GM18505 (cell line): ENCODE data around the gene TMEM37.

ENCODE experiments used
- ATAC-seq: cut with Tn5 transposase; IDR thresholded peaks from one replicate; pipeline ENCODE4 v1.9.1; 2021; ENCODE audit not compliant: unreplicated experiment
- POLR2A ChIP-seq: IDR thresholded peaks from 4 replicates; pipeline ENCODE4 v1.6.1; 2011; ENCODE audit warnings: borderline replicate concordance; ENCODE audit not compliant: insufficient read depth, insufficient read length; ENCODE audit errors: extremely low read depth

Gene TMEM37

DNA sequence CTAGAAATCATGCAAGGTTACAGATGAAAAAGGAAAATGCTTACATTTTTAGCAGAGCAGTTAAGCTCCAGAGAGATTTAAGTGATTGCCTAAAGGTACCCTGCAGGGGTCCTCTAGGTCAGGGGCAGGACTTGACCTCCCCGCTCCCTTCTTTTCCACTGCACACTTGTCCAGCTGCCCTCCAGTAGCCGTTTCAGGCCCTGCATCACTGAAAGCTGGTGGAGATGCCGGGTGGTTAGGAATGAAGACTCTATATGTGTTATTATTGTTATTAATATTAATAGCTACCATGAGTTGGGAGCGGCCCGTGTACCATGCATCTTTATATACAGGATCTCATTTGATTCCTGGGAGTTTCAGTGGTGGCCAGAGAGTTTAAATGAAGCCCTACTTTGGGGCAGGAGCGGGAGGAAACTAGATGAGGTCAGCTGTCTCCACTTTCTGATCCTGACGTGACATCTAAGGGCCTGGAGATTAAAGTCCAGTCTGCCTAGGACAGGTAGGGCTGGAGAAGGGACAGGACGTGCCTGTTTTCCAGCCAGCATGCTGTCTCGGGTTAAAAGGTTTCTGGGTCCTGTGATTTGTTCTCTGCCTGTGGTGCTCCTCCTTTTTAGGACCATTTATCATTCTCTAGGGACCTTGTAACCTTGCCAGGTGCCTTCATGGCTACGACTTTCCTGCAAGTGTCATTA, 2.1 kb downstream of the TMEM37 start:
- TF ChIP-seq POLR2A, result no peak
- no peak for ATAC-seq

DNA sequence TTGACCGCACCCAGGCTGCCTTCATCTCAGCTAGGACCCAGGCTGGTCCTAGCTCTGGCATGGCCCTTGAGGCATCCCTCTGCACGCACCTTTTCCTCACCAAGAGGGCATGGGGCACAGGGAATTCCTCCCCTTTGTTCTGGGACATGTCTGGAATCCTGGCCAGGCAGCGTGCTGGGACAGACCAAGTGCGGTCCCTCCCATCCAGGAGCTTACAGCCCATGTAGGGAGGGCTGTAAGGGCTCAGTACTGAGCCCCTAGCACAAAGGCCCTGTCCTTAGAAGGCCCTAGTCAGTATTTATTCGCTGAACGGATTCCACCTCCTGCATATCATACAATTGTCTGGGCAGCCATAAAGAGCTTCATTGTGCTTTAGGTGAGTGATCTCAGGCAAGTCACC, 3.0 kb downstream of the TMEM37 start:
- no peak for ATAC-seq

GRCh38 chr2:119435081-119435952, 3.7 kb downstream of the TMEM37 start:
- no peak for ATAC-seq
- TF ChIP-seq POLR2A, result no peak

More for the DNA sequence above, 3.0 kb downstream of the TMEM37 start:
- TF ChIP-seq POLR2A, result no peak

- no peak for TF ChIP-seq POLR2A
- ATAC-seq, result no peak
Observed at GRCh38 chr2:119435953-119436297, 4.3 kb downstream of the TMEM37 start.

- no peak for TF ChIP-seq POLR2A
- no peak for ATAC-seq
Observed at GRCh38 chr2:119436993-119437772, 5.5 kb downstream of the TMEM37 start.

DNA sequence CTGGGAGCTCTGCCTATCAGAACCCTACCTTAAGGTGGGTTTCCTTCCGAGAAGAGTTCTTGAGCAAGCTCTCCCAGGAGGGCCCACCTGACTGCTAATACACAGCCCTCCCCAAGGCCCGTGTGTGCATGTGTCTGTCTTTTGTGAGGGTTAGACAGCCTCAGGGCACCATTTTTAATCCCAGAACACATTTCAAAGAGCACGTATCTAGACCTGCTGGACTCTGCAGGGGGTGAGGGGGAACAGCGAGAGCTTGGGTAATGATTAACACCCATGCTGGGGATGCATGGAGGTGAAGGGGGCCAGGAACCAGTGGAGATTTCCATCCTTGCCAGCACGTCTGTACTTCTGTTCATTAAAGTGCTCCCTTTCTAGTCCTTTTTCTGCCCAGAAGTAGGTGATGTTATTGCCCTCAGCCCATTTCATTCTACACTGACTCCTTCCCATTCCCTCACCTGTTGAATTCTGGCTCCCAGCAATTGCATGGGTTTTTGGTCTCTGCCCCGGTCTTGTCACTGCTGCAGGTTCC, 6.5 kb downstream of the TMEM37 start:
- no peak for TF ChIP-seq POLR2A
- ATAC-seq, result no peak

DNA sequence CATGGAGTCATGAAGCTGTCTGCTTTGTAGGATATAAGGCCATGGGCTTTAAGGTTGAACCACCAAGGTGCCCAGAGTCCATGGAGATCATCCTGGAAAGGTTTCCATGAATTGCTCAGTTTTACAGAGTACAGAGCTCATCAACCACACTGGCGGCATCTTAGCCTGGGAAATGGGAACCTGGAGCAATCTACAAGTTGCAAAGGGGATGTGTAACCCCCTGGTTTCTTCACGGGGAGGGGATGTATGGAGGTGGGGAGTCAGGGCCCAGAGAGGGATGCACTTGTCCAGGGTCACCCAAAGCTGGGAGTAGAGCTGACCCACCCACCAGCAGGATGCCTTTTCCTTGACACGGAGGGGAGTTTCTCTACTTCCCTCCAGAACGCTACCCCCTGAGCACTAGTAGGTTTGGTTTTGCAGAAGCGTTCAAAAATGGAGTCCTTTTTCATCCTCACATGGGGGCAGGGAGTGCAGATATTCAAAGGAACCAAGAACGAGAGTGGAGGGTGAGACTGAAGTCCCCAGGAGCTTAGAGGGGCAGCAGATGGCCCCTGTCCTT, 7.2 kb downstream of the TMEM37 start:
- no peak for TF ChIP-seq POLR2A
- ATAC-seq, result no peak

DNA sequence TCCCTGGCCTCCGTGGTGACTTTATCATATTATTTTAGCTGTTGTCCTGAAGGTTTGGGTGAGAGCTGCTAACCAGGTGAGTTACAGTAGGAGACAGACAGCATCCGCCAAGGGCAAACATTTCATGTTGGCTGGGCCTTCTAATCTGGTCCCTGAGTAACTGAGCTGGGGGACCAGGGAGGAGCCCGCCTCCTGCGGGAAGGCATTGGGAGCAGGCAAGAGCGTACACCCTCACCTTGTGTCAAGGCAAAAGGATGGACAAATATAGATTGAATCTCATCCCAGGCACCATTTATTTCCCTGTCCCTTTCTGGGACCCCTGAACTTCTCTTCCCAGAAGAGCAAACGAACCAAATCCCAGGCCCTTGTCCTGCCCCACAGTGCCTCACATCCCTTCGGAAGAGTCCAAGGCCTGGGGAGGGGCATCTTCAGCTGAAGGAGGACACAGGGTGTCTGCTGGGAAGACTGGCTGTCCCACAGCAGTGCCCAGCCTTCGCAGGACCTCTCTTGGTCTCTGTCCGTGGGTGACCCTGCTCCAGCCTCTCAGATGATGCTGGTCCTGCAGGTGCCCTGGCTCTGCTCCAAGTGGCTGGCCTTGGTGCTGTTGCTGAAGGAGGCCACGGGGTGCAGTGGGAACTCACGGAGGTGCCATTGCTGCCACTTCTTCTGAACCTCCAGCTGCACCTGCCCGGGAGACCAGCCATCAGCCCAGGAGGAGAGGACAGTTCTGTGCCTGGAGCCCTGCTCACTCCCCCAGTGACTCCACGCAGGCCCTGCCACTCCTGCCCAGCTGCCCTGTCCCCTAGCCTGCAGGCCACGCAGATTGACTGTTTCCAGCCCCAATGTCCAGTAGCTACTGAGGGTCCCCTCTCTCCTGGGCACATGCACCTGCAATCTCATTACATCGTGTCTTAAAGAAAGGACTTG, 8.2 kb downstream of the TMEM37 start:
- TF ChIP-seq POLR2A, result no peak
- ATAC-seq, result no peak

GRCh38 chr2:119440501-119440870, 8.8 kb downstream of the TMEM37 start:
- ATAC-seq, result no peak
- TF ChIP-seq POLR2A, result no peak

DNA sequence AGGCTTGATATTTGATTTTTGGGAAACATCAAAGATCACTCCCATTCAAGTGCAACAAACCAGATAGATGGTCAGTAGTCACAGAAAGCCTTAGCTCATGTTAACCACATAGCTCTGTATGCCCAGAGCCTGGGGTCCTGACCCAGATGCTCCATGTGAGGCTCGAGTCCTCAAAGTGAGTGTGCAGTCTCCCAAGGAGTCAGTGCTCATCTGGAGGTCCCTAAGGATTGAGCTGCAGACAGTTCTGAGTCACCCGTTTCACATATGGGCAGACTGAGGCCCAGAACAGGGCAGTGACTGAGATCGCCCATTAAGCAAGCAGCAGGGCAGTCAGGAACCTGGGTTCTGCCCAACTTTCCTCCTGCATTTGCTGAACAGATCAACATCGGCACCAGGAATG, 9.2 kb downstream of the TMEM37 start:
- TF ChIP-seq POLR2A, result no peak
- no peak for ATAC-seq

DNA sequence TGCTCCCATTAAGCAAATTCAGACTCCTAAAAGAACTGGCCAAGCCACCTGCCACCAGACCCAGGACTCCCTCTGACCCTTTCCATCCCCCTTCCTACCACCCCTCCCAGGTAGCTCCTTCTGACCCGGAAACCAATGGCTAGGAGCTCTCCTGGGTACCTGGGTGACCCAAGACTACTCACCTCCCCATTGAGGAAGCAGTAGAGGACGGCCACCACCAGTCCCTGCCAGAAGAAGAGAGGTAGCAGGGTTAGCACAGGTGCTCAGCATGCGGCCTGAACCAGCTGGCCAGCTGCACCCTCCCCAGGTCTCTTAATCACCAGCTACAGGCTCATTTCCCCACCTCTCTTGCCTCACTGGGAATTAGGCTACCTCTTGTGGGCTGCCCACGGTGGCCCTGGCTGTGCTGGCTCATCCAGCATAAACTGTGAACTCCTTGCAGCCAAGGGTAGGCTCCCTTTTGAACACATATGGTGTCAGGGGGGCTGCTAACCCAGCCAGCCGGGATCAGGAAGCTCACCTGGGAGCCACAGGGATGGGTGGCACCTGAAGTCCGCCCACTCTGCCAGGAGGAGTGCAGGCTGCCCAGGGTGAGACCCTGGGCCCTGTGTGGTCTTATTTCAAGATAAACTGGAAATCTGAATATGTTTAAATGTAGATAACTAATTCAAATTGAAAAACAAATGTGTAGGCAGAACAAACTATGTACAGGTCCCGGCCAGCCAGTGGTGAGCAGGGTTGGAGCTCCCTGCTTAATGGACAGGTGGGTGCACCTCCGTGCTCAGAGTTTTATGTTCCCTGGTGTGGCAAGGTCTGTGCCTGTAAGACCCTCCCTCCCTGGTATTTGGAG, 9.9 kb downstream of the TMEM37 start:
- ATAC-seq, result no peak
- no peak for TF ChIP-seq POLR2A
